WTC11 (cell line): ENCODE data around the gene FAT3. TPM values are rescaled to one million over a fixed set of nuclear protein-coding genes. Genes with fewer than 3 reads are reported as not detected.
A peak's percentile ranks its signal among the peaks of the same experiment; 100 is the strongest.

Experiments
- ATF1 ChIP-seq: sonication (generic); formaldehyde crosslinking; IDR thresholded peaks from 2 replicates; pipeline ENCODE4 v1.8.1; 2023; ENCODE audit warnings: mild to moderate bottlenecking, moderate library complexity, missing genetic modification reagents
- ATF6 ChIP-seq: sonication (generic); formaldehyde crosslinking; IDR thresholded peaks from 2 replicates; pipeline ENCODE4 v1.8.1; 2023; ENCODE audit warnings: mild to moderate bottlenecking, missing genetic modification reagents
- FOXK1 ChIP-seq: sonication (generic); formaldehyde crosslinking; IDR thresholded peaks from 2 replicates; pipeline ENCODE4 v1.8.0; 2022; ENCODE audit warnings: mild to moderate bottlenecking, moderate library complexity, missing genetic modification reagents
- FOXP4 ChIP-seq: sonication (generic); formaldehyde crosslinking; IDR thresholded peaks from 2 replicates; pipeline ENCODE4 v1.8.0; 2022; ENCODE audit warnings: mild to moderate bottlenecking, missing genetic modification reagents
- IRF2 ChIP-seq: sonication (generic); formaldehyde crosslinking; IDR thresholded peaks from 2 replicates; pipeline ENCODE4 v1.8.0; 2022; ENCODE audit warnings: low read depth, missing genetic modification reagents, borderline replicate concordance
- MXD4 ChIP-seq: fragments of 250-450 bp; sonication (Bioruptor Pico); IDR thresholded peaks from 2 replicates; pipeline ENCODE4 v1.8.0; 2021; ENCODE audit warnings: mild to moderate bottlenecking, moderate library complexity, borderline replicate concordance
- RELA ChIP-seq: sonication (generic); formaldehyde crosslinking; IDR thresholded peaks from 2 replicates; pipeline ENCODE4 v1.8.1; 2022; ENCODE audit warnings: missing genetic modification reagents, mild to moderate bottlenecking, borderline replicate concordance
- SOX15 ChIP-seq: fragments of 250-450 bp; sonication (Bioruptor Pico); IDR thresholded peaks from 2 replicates; pipeline ENCODE4 v1.9.0; 2021; ENCODE audit warnings: mild to moderate bottlenecking
- TCF7 ChIP-seq: sonication (generic); formaldehyde crosslinking; IDR thresholded peaks from 2 replicates; pipeline ENCODE4 v1.8.0; 2022; ENCODE audit warnings: mild to moderate bottlenecking, low read depth, missing genetic modification reagents, moderate library complexity
- TEAD4 ChIP-seq: sonication (generic); formaldehyde crosslinking; IDR thresholded peaks from 2 replicates; pipeline ENCODE4 v1.8.0; 2022; ENCODE audit warnings: mild to moderate bottlenecking, missing genetic modification reagents
- ZMAT4 ChIP-seq: fragments of 250-450 bp; sonication (Bioruptor Pico); IDR thresholded peaks from 2 replicates; pipeline ENCODE4 v1.9.0; 2021; ENCODE audit warnings: mild to moderate bottlenecking
- total RNA-seq: library from RNA; stranded (reverse); gene quantifications from 3 replicates; pipeline ENCODE4 v1.2.3, GENCODE V29; 2021
- TF ChIP-seq, protein P1 (sequence below): fragments of 200-600 bp; IDR thresholded peaks from 2 replicates; pipeline ENCODE4 v1.8.0; 2022; ENCODE audit warnings: antibody characterized with exemption
- TF ChIP-seq, protein P2 (sequence below): sonication (generic); formaldehyde crosslinking; IDR thresholded peaks from 2 replicates; pipeline ENCODE4 v1.8.0; 2023; ENCODE audit warnings: missing genetic modification reagents, mild to moderate bottlenecking, borderline replicate concordance
- TF ChIP-seq, protein P3 (sequence below): fragments of 250-450 bp; sonication (Bioruptor Pico); conservative IDR thresholded peaks from 2 replicates; pipeline ENCODE4 v1.9.0; 2021; ENCODE audit warnings: mild to moderate bottlenecking
- TF ChIP-seq, protein P4 (sequence below): fragments of 250-450 bp; sonication (Bioruptor Pico); IDR thresholded peaks from 2 replicates; pipeline ENCODE4 v1.9.0; 2021; ENCODE audit warnings: mild to moderate bottlenecking
- TF ChIP-seq, protein P5 (sequence below): sonication (generic); formaldehyde crosslinking; conservative IDR thresholded peaks from 2 replicates; pipeline ENCODE4 v1.8.1; 2023; ENCODE audit warnings: mild to moderate bottlenecking, low read depth, missing genetic modification reagents, moderate library complexity

Gene FAT3
- total RNA-seq, 1 experiment from 2014 or later, result 30.9 TPM

DNA sequence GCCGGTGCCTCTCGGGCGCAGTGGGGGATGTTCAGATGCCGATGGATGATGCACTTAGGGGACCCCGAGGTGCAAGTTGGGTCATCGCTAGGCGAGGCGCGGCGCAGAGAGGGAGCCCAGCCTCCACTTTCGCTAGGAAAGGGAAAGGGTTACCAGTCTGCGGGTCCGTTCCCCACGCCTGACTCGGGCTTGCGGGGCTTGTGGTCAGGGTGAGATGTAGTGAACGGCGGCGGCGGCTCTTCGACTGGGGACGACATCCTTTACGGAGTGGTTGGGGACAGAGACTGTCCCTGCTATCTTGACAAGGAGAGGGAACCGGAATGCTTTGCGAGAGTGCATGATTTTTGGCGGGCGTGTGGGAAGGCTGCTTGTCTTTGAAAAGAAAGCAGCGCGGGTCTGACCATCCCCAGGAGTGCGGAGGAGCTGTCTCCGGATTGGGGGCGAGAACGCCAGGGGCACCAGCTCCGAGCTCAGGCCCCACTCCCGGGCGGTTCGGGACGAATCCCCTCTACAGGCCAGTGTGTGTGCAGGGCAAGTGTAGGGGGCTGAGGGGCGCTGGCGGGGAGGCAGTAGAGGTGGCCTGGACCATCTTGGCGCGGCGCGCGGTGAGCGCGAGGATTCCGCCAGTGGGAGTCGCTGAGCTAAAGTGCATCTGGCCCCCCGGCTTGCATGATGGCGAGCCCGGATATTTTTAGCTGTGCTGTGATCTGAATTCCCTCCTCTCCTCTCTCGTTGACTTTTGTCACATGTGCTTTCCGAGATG lies 1.1 kb downstream of the FAT3 start (continued):
- TF ChIP-seq SOX15 (CRISPR knock-in tag) (no peak), ATF6 (CRISPR knock-in tag) (no peak), ATF1 (no peak), RELA (CRISPR knock-in tag) (no peak), FOXK1 (CRISPR knock-in tag) (no peak), TCF7 (CRISPR knock-in tag) (no peak), MXD4 (no peak), TEAD4 (CRISPR knock-in tag) (0 out of 2 replicates have a peak, but pooled peaks have one; percentile 23), ZMAT4 (CRISPR knock-in tag) (no peak), FOXP4 (CRISPR knock-in tag) (peak; percentile 75), IRF2 (CRISPR knock-in tag) (no peak)
- TF ChIP-seq, protein P1, sequence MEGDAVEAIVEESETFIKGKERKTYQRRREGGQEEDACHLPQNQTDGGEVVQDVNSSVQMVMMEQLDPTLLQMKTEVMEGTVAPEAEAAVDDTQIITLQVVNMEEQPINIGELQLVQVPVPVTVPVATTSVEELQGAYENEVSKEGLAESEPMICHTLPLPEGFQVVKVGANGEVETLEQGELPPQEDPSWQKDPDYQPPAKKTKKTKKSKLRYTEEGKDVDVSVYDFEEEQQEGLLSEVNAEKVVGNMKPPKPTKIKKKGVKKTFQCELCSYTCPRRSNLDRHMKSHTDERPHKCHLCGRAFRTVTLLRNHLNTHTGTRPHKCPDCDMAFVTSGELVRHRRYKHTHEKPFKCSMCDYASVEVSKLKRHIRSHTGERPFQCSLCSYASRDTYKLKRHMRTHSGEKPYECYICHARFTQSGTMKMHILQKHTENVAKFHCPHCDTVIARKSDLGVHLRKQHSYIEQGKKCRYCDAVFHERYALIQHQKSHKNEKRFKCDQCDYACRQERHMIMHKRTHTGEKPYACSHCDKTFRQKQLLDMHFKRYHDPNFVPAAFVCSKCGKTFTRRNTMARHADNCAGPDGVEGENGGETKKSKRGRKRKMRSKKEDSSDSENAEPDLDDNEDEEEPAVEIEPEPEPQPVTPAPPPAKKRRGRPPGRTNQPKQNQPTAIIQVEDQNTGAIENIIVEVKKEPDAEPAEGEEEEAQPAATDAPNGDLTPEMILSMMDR, result no peak
- TF ChIP-seq, protein P2, sequence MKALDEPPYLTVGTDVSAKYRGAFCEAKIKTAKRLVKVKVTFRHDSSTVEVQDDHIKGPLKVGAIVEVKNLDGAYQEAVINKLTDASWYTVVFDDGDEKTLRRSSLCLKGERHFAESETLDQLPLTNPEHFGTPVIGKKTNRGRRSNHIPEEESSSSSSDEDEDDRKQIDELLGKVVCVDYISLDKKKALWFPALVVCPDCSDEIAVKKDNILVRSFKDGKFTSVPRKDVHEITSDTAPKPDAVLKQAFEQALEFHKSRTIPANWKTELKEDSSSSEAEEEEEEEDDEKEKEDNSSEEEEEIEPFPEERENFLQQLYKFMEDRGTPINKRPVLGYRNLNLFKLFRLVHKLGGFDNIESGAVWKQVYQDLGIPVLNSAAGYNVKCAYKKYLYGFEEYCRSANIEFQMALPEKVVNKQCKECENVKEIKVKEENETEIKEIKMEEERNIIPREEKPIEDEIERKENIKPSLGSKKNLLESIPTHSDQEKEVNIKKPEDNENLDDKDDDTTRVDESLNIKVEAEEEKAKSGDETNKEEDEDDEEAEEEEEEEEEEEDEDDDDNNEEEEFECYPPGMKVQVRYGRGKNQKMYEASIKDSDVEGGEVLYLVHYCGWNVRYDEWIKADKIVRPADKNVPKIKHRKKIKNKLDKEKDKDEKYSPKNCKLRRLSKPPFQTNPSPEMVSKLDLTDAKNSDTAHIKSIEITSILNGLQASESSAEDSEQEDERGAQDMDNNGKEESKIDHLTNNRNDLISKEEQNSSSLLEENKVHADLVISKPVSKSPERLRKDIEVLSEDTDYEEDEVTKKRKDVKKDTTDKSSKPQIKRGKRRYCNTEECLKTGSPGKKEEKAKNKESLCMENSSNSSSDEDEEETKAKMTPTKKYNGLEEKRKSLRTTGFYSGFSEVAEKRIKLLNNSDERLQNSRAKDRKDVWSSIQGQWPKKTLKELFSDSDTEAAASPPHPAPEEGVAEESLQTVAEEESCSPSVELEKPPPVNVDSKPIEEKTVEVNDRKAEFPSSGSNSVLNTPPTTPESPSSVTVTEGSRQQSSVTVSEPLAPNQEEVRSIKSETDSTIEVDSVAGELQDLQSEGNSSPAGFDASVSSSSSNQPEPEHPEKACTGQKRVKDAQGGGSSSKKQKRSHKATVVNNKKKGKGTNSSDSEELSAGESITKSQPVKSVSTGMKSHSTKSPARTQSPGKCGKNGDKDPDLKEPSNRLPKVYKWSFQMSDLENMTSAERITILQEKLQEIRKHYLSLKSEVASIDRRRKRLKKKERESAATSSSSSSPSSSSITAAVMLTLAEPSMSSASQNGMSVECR (CRISPR knock-in tag), result no peak
- TF ChIP-seq, protein P3, sequence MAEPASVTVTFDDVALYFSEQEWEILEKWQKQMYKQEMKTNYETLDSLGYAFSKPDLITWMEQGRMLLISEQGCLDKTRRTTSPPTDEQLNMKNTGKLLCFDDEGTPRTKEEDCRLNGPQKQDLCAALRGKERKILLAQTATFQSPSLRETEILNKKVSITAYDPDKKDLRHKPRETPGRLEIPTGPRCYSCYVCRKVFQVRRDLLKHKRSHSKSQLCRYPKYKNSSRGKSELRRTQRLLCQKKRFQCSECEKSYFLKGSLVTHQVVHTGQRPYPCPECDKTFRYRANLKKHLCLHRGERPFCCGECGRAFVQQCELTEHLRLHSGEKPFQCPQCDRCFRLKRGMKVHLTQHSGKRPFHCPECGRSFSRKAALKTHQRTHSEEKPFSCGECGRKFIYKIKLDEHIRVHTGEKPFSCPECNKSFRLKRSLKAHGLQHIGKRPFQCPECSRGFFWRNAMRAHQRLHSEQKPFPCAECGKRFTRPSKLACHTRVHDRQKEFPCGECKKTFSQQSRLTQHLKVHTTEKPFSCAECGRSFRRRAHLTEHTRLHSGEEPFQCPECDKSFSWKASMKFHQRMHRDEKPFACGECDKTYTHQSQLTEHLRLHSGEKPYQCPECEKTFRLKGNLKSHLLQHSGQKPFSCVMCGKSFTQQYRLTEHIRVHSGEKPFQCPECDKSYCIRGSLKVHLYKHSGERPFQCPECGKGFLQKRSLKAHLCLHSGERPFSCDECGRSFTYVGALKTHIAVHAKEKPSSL (CRISPR knock-in tag), result no peak
- TF ChIP-seq, protein P4, sequence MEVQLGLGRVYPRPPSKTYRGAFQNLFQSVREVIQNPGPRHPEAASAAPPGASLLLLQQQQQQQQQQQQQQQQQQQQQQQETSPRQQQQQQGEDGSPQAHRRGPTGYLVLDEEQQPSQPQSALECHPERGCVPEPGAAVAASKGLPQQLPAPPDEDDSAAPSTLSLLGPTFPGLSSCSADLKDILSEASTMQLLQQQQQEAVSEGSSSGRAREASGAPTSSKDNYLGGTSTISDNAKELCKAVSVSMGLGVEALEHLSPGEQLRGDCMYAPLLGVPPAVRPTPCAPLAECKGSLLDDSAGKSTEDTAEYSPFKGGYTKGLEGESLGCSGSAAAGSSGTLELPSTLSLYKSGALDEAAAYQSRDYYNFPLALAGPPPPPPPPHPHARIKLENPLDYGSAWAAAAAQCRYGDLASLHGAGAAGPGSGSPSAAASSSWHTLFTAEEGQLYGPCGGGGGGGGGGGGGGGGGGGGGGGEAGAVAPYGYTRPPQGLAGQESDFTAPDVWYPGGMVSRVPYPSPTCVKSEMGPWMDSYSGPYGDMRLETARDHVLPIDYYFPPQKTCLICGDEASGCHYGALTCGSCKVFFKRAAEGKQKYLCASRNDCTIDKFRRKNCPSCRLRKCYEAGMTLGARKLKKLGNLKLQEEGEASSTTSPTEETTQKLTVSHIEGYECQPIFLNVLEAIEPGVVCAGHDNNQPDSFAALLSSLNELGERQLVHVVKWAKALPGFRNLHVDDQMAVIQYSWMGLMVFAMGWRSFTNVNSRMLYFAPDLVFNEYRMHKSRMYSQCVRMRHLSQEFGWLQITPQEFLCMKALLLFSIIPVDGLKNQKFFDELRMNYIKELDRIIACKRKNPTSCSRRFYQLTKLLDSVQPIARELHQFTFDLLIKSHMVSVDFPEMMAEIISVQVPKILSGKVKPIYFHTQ, result no peak
- TF ChIP-seq, protein P5, sequence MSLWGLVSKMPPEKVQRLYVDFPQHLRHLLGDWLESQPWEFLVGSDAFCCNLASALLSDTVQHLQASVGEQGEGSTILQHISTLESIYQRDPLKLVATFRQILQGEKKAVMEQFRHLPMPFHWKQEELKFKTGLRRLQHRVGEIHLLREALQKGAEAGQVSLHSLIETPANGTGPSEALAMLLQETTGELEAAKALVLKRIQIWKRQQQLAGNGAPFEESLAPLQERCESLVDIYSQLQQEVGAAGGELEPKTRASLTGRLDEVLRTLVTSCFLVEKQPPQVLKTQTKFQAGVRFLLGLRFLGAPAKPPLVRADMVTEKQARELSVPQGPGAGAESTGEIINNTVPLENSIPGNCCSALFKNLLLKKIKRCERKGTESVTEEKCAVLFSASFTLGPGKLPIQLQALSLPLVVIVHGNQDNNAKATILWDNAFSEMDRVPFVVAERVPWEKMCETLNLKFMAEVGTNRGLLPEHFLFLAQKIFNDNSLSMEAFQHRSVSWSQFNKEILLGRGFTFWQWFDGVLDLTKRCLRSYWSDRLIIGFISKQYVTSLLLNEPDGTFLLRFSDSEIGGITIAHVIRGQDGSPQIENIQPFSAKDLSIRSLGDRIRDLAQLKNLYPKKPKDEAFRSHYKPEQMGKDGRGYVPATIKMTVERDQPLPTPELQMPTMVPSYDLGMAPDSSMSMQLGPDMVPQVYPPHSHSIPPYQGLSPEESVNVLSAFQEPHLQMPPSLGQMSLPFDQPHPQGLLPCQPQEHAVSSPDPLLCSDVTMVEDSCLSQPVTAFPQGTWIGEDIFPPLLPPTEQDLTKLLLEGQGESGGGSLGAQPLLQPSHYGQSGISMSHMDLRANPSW (CRISPR knock-in tag), result 0 out of 2 replicates have a peak, but pooled peaks have one; percentile 26
